ENCODE data around the gene LTB.

DNA sequence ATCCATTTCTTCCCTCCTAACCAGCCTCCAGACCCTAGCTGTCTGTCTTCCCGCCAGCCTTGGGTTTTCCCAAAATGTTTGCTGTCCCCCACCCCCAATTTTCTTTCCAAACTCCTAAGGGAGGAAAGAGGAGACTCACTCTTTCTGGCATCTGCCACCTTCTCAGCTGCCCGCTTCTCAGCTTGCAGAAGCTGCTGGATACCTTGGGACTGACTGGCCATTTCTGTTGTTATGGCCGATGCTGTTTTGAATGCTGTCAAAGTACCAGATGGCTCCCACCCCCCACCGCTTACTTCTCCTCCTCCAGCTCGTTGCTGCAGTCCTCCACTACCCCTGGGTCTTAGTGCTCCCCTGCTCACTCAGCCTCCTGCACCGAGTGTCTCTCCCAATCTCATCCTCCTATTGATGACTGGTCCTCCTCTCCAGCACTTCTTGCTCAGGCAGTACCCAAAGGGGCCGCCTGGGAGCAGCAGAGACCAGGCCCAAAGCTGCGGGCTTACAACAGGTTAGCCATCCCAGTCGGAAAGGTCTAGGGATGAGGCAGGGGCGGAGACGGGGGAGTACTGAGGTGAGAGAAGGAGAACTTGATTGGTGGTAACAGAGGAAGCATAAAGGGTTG lies 35.8 kb downstream of the LTB start, which contains the start of gene ATP6V1G2:
- TF ChIP-seq CEBPB (IDR thresholded peaks at IDR 0.05; ENCODE audit: low read depth, low read length) (no peak), RFX5 (IDR thresholded peaks at IDR 0.05; ENCODE audit: low read depth, low read length) (no peak), POLR2A (IDR thresholded peaks at IDR 0.05; ENCODE audit: low read depth, low read length) (peak; percentile 51; the same call in 1 of the 2 replicates), RCOR1 (IDR thresholded peaks at IDR 0.05; ENCODE audit: insufficient replicate concordance, low read length) (peak; percentile 79), SMC3 (IDR thresholded peaks at IDR 0.05; ENCODE audit: low read depth, low read length) (peak; percentile 95), MXI1 (IDR thresholded peaks at IDR 0.05; ENCODE audit: borderline replicate concordance, low read depth, low read length) (no peak)
- TF ChIP-seq, protein P1, sequence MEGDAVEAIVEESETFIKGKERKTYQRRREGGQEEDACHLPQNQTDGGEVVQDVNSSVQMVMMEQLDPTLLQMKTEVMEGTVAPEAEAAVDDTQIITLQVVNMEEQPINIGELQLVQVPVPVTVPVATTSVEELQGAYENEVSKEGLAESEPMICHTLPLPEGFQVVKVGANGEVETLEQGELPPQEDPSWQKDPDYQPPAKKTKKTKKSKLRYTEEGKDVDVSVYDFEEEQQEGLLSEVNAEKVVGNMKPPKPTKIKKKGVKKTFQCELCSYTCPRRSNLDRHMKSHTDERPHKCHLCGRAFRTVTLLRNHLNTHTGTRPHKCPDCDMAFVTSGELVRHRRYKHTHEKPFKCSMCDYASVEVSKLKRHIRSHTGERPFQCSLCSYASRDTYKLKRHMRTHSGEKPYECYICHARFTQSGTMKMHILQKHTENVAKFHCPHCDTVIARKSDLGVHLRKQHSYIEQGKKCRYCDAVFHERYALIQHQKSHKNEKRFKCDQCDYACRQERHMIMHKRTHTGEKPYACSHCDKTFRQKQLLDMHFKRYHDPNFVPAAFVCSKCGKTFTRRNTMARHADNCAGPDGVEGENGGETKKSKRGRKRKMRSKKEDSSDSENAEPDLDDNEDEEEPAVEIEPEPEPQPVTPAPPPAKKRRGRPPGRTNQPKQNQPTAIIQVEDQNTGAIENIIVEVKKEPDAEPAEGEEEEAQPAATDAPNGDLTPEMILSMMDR (conservative IDR thresholded peaks at IDR 0.05; ENCODE audit: low read depth, low read length): peak; percentile 99
- TF ChIP-seq, protein P2, sequence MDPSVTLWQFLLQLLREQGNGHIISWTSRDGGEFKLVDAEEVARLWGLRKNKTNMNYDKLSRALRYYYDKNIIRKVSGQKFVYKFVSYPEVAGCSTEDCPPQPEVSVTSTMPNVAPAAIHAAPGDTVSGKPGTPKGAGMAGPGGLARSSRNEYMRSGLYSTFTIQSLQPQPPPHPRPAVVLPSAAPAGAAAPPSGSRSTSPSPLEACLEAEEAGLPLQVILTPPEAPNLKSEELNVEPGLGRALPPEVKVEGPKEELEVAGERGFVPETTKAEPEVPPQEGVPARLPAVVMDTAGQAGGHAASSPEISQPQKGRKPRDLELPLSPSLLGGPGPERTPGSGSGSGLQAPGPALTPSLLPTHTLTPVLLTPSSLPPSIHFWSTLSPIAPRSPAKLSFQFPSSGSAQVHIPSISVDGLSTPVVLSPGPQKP (IDR thresholded peaks at IDR 0.05; ENCODE audit: borderline replicate concordance, low read depth, low read length): no peak
- TF ChIP-seq, protein P3, sequence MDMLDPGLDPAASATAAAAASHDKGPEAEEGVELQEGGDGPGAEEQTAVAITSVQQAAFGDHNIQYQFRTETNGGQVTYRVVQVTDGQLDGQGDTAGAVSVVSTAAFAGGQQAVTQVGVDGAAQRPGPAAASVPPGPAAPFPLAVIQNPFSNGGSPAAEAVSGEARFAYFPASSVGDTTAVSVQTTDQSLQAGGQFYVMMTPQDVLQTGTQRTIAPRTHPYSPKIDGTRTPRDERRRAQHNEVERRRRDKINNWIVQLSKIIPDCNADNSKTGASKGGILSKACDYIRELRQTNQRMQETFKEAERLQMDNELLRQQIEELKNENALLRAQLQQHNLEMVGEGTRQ (IDR thresholded peaks at IDR 0.05; ENCODE audit: low read depth, low read length): no peak
